A549 (cell line): ENCODE measurements around the gene TMF1. TPM values are rescaled to one million over a fixed set of nuclear protein-coding genes. Genes with fewer than 3 reads are reported as not detected.

Experiments
- ATAC-seq, 2 experiments: fragments of 200-7000 bp in 1 of 2; fragments of >200 bp in 1 of 2; cut with Nextera tagmentation in 1 of 2; cut with Tn5 transposase in 1 of 2; 3 replicates each; pipeline versions ENCODE4 v1.8.0 to v1.9.1; 2018 to 2020; ENCODE audit warnings: mild to moderate bottlenecking in 1 of 2, moderate library complexity in 1 of 2
- CTCF ChIA-PET: fragments of 300-600 bp; sonication (Branson Sonifier 250); formaldehyde crosslinking; extraction: SDS; loops from one replicate; lab custom pipeline; 2021; ENCODE audit warnings: antibody characterized with exemption, inconsistent platforms; lab: Yijun Ruan, JAX
- POLR2A ChIA-PET: fragments of 350-600 bp; formaldehyde crosslinking; extraction: SDS; loops from one replicate; lab custom pipeline; 2021; ENCODE audit warnings: antibody characterized with exemption, inconsistent platforms; lab: Yijun Ruan, JAX
- DNase-seq, 2 experiments: peaks; one replicate each; pipeline versions ENCODE4 v3.0.0 to v3.0.0-alpha.2; 2011 to 2016; ENCODE audit warnings: low read depth in 1 of 2, low spot score in 1 of 2
- FAIRE-seq: peaks from 2 replicates; lab custom pipeline; 2011; peaks lifted over from hg19 to GRCh38; lab: Jason Lieb, UNC
- H3K27ac ChIP-seq, 2 experiments: fragments of >200 bp; sonication (Bioruptor Twin); formaldehyde crosslinking; 3 replicates each; pipeline ENCODE4 v1.5.1; 2016 to 2017
- H3K4me1 ChIP-seq: fragments of >200 bp; sonication (Bioruptor Twin); formaldehyde crosslinking; 3 replicates; pipeline ENCODE4 v1.6.1; 2016
- H3K4me2 ChIP-seq: fragments of >200 bp; sonication (Bioruptor Twin); formaldehyde crosslinking; 3 replicates; pipeline ENCODE4 v1.6.1; 2016
- H3K4me3 ChIP-seq: fragments of >200 bp; sonication (Bioruptor Twin); formaldehyde crosslinking; 3 replicates; pipeline ENCODE4 v1.5.1; 2016
- H3K9me3 ChIP-seq: fragments of >200 bp; sonication (Bioruptor Twin); formaldehyde crosslinking; 3 replicates; pipeline ENCODE4 v1.6.1; 2016
- CBX8 ChIP-seq: fragments of 200-600 bp; sonication (generic); IDR thresholded peaks from 2 replicates; pipeline ENCODE4 v1.6.1; 2016
- CEBPB ChIP-seq, 2 experiments: fragments of >200 bp in 1 of 2; sonication (Bioruptor Twin) in 1 of 2; formaldehyde crosslinking in 1 of 2; IDR thresholded peaks; 2 replicates each; pipeline ENCODE4 v1.6.1; 2012 to 2016
- EHF ChIP-seq: fragments of 250-450 bp; sonication (Bioruptor Pico); IDR thresholded peaks from 2 replicates; pipeline ENCODE4 v1.5.0; 2020; ENCODE audit warnings: mild to moderate bottlenecking
- ESRRA ChIP-seq: fragments of 150-350 bp; IDR thresholded peaks from 2 replicates; pipeline ENCODE4 v1.6.1; 2014; ENCODE audit warnings: mild to moderate bottlenecking, low read length, borderline replicate concordance
- HDAC2 ChIP-seq: fragments of 200-600 bp; sonication (generic); IDR thresholded peaks from 2 replicates; pipeline ENCODE4 v1.6.1; 2016
- HOXB13 ChIP-seq: fragments of 250-450 bp; sonication (Bioruptor Pico); IDR thresholded peaks from 2 replicates; pipeline ENCODE4 v1.5.0; 2020; ENCODE audit warnings: low read depth, mild to moderate bottlenecking, moderate library complexity
- HOXB5 ChIP-seq: fragments of 250-450 bp; sonication (Bioruptor Pico); IDR thresholded peaks from 2 replicates; pipeline ENCODE4 v1.5.0; 2020; ENCODE audit warnings: mild to moderate bottlenecking, moderate library complexity
- MAZ ChIP-seq: fragments of 150-350 bp; IDR thresholded peaks from 2 replicates; pipeline ENCODE4 v1.6.1; 2014; ENCODE audit warnings: antibody characterized with exemption, low read depth, low read length, borderline replicate concordance
- NFE2L2 ChIP-seq: fragments of 150-350 bp; conservative IDR thresholded peaks from 2 replicates; pipeline ENCODE4 v1.6.1; 2014; ENCODE audit warnings: low read length
- NR3C1 ChIP-seq: fragments of >200 bp; sonication (Bioruptor Twin); formaldehyde crosslinking; IDR thresholded peaks from 3 replicates; pipeline ENCODE4 v1.6.1; 2017
- SREBF2 ChIP-seq: fragments of 450-650 bp; IDR thresholded peaks from 2 replicates; pipeline ENCODE4 v1.6.1; 2014; ENCODE audit warnings: mild to moderate bottlenecking, moderate library complexity
- TP53 ChIP-seq: fragments of 250-450 bp; sonication (Bioruptor Pico); IDR thresholded peaks from 2 replicates; pipeline ENCODE4 v1.5.0; 2021; ENCODE audit warnings: mild to moderate bottlenecking, moderate library complexity
- ZFP36 ChIP-seq: fragments of 450-650 bp; IDR thresholded peaks from 2 replicates; pipeline ENCODE4 v1.6.1; 2014; ENCODE audit warnings: borderline replicate concordance; ENCODE audit not compliant: partially characterized antibody
- ZNF302 ChIP-seq: fragments of 250-450 bp; sonication (Bioruptor Pico); IDR thresholded peaks from 2 replicates; pipeline ENCODE4 v1.9.0; 2021; ENCODE audit warnings: inconsistent platforms, mild to moderate bottlenecking, moderate library complexity
- ZSCAN20 ChIP-seq: fragments of 250-450 bp; sonication (Bioruptor Pico); IDR thresholded peaks from 2 replicates; pipeline ENCODE4 v1.8.0; 2022; ENCODE audit warnings: mild to moderate bottlenecking, moderate library complexity
- WGBS: methylation state at CpG from one replicate; pipeline ENCODE4 v1.1.6; 2017; ENCODE audit errors: missing lambda C conversion rate; 5-methylcytosine and 5-hydroxymethylcytosine counted together
- polyA plus RNA-seq, 4 experiments: library from polyadenylated mRNA; depleted of rRNA in 3 of 4; stranded (reverse); fragments of >200 nt; fragmentation: RNase III in 1 of 4; extraction: RNeasy Plus Mini Kit Qiagen cat#74134 plus additional on column Dnase treatment in 1 of 4; gene quantifications; 2 replicates in 3 of 4; 3 replicates in 1 of 4; pipeline ENCODE4 v1.2.3, GENCODE V29; 2011 to 2017
- TF ChIP-seq, protein P1 (sequence below): fragments of 200-600 bp; sonication (generic); IDR thresholded peaks from 2 replicates; pipeline ENCODE4 v1.6.1; 2016; ENCODE audit warnings: antibody characterized with exemption, mild to moderate bottlenecking, moderate library complexity
- TF ChIP-seq, protein P2 (sequence below): fragments of 250-450 bp; sonication (Bioruptor Pico); IDR thresholded peaks from 2 replicates; pipeline ENCODE4 v1.5.0; 2020; ENCODE audit warnings: low read depth, mild to moderate bottlenecking, moderate library complexity
- TF ChIP-seq, protein P3 (sequence below): IDR thresholded peaks from 2 replicates; pipeline ENCODE4 v1.6.1; 2012
- TF ChIP-seq, protein P4 (sequence below): fragments of >200 bp; sonication (Bioruptor Twin); formaldehyde crosslinking; IDR thresholded peaks from 3 replicates; pipeline ENCODE4 v1.5.1; 2016
- TF ChIP-seq, protein P5 (sequence below): IDR thresholded peaks from 2 replicates; pipeline ENCODE4 v1.6.1; 2012
- TF ChIP-seq, protein P6 (sequence below): fragments of 150-350 bp; IDR thresholded peaks from 2 replicates; pipeline ENCODE4 v1.6.1; 2014; ENCODE audit warnings: low read depth, mild to moderate bottlenecking, low read length

The TMF1 gene
- polyA plus RNA-seq, 2 of the 4 experiments (the other 2 are of a cell fraction), result 13.7 to 17.2 TPM

DNA sequence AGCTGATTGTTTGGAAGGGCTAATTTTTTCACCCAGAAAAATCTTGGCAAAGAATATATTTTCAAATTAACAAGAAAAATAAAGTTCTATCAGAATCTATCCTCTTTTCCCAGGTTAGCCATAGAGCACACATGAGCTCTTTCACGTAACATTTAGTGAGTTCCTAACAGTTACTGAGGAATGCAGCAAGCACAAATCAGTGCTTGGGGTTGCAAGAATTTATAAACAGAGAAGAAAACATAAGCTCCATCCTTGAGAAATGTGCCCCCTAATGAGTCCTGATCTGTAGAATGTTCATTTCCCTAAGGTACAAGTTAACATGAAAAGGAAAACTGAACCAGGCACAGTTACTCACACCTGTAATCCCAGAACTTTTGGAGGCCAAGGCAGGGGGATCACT lies 52.5 kb downstream of the TMF1 start:
- Histone ChIP-seq H3K27ac (no peak overlapping the region), H3K9me3 (no peaks in the 10 kb centered on the region), H3K4me3 (no peak overlapping the region), H3K4me2 (no peak overlapping the region), H3K4me1 (no peaks in the 10 kb centered on the region)
- no peak for DNase-seq
- ChIA-PET POLR2A (no interaction called here), CTCF (interaction anchor here (2.2 kb wide), 1 partner anchor 13 kb away, joined by 7 read pairs; the partner anchor contains the start of gene EOGT)
- 96% methylated on average over 1 of the region's 1 CpG for WGBS
- TF ChIP-seq MAZ (no peak), ESRRA (no peak)
- FAIRE-seq, result no peak
- no peak for ATAC-seq

DNA sequence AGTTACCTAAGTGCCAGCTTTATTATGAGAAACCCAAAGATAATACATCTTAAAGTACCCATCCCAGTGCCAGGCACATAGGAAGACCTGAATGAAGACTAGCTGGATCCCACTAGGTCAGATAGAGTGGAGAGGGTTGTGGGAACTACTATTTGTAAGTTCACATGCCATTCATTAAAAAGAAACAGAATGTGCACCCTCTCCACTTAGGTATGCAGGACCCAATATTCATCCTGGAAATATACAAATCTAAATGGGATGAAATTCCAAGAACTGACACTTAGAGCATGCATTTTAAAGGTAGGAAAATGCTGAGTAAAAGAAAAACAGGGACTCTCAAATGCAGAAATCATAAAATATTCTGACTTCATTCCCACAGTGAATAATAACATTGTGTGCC lies 53.0 kb downstream of the TMF1 start:
- ATAC-seq, result no peak
- TF ChIP-seq, protein P1, sequence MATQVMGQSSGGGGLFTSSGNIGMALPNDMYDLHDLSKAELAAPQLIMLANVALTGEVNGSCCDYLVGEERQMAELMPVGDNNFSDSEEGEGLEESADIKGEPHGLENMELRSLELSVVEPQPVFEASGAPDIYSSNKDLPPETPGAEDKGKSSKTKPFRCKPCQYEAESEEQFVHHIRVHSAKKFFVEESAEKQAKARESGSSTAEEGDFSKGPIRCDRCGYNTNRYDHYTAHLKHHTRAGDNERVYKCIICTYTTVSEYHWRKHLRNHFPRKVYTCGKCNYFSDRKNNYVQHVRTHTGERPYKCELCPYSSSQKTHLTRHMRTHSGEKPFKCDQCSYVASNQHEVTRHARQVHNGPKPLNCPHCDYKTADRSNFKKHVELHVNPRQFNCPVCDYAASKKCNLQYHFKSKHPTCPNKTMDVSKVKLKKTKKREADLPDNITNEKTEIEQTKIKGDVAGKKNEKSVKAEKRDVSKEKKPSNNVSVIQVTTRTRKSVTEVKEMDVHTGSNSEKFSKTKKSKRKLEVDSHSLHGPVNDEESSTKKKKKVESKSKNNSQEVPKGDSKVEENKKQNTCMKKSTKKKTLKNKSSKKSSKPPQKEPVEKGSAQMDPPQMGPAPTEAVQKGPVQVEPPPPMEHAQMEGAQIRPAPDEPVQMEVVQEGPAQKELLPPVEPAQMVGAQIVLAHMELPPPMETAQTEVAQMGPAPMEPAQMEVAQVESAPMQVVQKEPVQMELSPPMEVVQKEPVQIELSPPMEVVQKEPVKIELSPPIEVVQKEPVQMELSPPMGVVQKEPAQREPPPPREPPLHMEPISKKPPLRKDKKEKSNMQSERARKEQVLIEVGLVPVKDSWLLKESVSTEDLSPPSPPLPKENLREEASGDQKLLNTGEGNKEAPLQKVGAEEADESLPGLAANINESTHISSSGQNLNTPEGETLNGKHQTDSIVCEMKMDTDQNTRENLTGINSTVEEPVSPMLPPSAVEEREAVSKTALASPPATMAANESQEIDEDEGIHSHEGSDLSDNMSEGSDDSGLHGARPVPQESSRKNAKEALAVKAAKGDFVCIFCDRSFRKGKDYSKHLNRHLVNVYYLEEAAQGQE, result no peak
- TF ChIP-seq HDAC2, result no peak
- TF ChIP-seq, protein P2, sequence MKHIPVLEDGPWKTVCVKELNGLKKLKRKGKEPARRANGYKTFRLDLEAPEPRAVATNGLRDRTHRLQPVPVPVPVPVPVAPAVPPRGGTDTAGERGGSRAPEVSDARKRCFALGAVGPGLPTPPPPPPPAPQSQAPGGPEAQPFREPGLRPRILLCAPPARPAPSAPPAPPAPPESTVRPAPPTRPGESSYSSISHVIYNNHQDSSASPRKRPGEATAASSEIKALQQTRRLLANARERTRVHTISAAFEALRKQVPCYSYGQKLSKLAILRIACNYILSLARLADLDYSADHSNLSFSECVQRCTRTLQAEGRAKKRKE (CRISPR knock-in tag), result no peak
- TF ChIP-seq, protein P3, sequence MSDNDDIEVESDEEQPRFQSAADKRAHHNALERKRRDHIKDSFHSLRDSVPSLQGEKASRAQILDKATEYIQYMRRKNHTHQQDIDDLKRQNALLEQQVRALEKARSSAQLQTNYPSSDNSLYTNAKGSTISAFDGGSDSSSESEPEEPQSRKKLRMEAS, result no peak
- ChIA-PET POLR2A (no interaction called here), CTCF (no interaction called here)
- Histone ChIP-seq H3K27ac (no peak overlapping the region), H3K4me3 (no peak overlapping the region), H3K9me3 (no peaks in the 10 kb centered on the region), H3K4me2 (no peak overlapping the region), H3K4me1 (no peaks in the 10 kb centered on the region)
- DNase-seq, result no peak
- FAIRE-seq, result no peak

DNA sequence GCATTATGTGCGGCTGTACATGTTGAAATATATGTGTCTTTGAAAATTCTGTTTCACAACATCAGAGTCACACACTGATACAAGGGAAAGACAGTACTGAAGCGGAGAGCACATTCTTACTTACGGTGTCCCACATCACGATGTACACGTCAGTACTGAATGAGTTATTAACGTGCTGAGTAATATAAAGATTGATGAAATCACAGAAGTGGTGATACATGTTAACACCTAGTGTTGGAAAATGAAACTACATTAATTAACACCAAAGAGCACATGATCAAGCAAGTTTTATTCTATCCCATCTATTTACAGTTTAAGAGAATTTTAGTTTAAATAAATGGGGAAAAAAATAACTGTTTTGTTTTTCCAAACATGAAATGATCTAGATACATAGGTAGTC lies 54.2 kb downstream of the TMF1 start:
- Histone ChIP-seq H3K4me1 (no peaks in the 10 kb centered on the region), H3K4me2 (no peak overlapping the region), H3K4me3 (no peak overlapping the region), H3K9me3 (no peaks in the 10 kb centered on the region), H3K27ac (no peak overlapping the region)
- ChIA-PET CTCF (interaction anchor here (1.0 to 1.1 kb wide), 2 partner anchors 13 to 15 kb away, joined by 3 to 7 read pairs; partner anchors contain the start of gene EOGT), POLR2A (no interaction called here)
- ATAC-seq (no peak), FAIRE-seq (no peak), DNase-seq (no peak)
- WGBS, result 94% methylated on average over 6 of the region's 6 CpGs
- TF ChIP-seq MAZ (no peak), ZFP36 (no peak), ZSCAN20 (CRISPR knock-in tag) (no peak), HOXB5 (CRISPR knock-in tag) (no peak), ZNF302 (CRISPR knock-in tag) (no peak), NFE2L2 (no peak), HOXB13 (CRISPR knock-in tag) (no peak), NR3C1 (no peak), CEBPB (IDR thresholded peaks at IDR 0.05) (no peak), EHF (no peak), CBX8 (no peak), SREBF2 (no peak), TP53 (CRISPR knock-in tag) (no peak)
- TF ChIP-seq, protein P3, result no peak
- TF ChIP-seq, protein P4, sequence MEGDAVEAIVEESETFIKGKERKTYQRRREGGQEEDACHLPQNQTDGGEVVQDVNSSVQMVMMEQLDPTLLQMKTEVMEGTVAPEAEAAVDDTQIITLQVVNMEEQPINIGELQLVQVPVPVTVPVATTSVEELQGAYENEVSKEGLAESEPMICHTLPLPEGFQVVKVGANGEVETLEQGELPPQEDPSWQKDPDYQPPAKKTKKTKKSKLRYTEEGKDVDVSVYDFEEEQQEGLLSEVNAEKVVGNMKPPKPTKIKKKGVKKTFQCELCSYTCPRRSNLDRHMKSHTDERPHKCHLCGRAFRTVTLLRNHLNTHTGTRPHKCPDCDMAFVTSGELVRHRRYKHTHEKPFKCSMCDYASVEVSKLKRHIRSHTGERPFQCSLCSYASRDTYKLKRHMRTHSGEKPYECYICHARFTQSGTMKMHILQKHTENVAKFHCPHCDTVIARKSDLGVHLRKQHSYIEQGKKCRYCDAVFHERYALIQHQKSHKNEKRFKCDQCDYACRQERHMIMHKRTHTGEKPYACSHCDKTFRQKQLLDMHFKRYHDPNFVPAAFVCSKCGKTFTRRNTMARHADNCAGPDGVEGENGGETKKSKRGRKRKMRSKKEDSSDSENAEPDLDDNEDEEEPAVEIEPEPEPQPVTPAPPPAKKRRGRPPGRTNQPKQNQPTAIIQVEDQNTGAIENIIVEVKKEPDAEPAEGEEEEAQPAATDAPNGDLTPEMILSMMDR, result no peak
- TF ChIP-seq, protein P5, sequence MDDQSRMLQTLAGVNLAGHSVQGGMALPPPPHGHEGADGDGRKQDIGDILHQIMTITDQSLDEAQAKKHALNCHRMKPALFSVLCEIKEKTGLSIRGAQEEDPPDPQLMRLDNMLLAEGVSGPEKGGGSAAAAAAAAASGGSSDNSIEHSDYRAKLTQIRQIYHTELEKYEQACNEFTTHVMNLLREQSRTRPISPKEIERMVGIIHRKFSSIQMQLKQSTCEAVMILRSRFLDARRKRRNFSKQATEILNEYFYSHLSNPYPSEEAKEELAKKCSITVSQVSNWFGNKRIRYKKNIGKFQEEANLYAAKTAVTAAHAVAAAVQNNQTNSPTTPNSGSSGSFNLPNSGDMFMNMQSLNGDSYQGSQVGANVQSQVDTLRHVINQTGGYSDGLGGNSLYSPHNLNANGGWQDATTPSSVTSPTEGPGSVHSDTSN, result no peak
- TF ChIP-seq, protein P1, result no peak
- TF ChIP-seq, protein P6, sequence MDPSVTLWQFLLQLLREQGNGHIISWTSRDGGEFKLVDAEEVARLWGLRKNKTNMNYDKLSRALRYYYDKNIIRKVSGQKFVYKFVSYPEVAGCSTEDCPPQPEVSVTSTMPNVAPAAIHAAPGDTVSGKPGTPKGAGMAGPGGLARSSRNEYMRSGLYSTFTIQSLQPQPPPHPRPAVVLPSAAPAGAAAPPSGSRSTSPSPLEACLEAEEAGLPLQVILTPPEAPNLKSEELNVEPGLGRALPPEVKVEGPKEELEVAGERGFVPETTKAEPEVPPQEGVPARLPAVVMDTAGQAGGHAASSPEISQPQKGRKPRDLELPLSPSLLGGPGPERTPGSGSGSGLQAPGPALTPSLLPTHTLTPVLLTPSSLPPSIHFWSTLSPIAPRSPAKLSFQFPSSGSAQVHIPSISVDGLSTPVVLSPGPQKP, result no peak
